ENCODE results near the gene COL15A1.

Gene COL15A1

DNA sequence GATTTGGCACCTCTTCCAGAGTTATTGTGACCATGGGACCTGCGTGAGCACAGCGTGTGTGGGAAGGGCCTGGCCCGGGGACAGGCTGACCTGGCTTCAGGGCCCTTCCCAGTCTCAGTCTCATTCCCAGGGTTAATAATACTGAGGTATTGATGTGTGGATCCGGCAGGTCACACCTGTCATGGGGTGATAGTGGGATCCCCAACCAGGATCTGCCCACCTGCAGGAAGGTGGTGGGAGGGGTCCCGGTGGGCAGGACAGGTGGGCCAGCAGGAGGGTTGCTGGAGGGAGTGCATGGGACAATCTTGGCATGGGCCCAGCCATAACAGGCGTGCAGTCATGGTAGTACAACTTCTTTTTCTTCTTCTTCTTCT is 55.4 kb downstream of the COL15A1 start:
- H3K4me3 ChIP-seq (ENCODE audit: low read depth, low read length) = no peak overlapping the region
- no peak for DNase-seq (ENCODE audit: low read depth)
- TF ChIP-seq CTCF (IDR thresholded peaks at IDR 0.05; ENCODE audit: insufficient read depth, low read depth, low read length, missing control alignments) = no peak

DNA sequence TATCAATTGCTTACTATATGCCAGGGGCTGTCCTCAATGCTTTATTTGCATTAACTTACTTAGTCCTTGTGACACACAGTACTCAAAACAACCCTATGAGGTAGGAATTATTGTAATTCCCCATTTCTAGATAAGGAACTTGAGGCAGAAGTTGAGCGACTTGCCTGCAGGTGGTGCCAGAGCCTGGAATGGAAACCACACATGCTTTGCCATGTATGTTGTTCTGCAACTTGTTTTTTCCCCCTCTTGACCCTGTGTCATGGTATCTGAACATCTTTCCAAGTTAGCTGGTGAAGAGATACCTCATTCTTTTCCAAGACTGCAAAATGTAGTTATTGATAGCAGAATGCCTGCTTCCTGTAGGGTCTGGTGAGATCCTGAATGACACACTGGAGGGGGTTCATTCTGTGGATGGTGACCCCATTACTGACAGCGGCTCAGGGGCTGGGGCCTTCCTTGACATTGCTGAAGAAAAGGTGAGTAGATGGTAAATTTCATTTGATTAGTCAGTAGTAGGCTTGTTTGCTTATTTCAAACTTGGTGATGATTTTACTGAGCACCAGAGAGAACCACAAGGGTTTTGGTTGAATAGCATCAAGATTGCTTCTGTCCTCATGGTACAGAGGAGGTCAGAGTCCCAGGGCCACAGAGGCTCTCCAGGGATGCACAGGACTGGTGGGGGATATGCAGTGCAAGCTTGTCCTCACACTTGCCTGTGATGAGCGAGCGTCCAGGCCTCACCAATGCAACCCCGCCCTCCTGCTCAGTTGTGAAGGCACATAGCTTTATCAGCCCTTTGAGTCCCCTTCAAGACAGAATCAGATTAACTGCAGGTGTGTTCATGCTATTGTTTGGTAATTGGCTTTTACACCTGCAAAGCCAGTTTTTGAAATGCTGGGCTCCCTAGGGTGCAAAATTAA is 57.0 kb downstream of the COL15A1 start:
- TF ChIP-seq CTCF (IDR thresholded peaks at IDR 0.05; ENCODE audit: insufficient read depth, low read depth, low read length, missing control alignments) = peak; percentile 73
- peak; percentile 70 for DNase-seq (ENCODE audit: low read depth)
- H3K4me3 ChIP-seq (ENCODE audit: low read depth, low read length) = no peak overlapping the region

- no peak for DNase-seq (ENCODE audit: low read depth)
Observed at GRCh38 chr9:99001892-99002291, 58.2 kb downstream of the COL15A1 start.

DNA sequence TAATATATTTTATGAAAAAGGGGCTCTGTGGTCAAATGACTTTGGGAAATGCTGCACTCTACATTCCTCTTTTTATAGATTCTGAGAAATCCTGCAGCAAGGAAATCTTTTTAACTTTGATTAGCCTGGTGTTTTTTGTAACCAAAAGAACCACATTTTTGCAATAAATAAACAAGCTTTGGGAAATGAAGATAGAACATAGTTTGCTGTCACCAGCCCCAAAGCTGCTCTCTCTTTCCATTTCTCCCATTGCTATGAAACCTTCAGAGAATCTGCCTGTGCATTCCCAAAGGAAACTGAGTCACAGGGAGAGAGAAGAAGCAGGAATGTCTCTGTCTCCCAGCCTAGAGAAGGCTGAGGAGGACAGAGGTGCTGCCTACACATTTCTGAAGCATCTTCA is 59.0 kb downstream of the COL15A1 start:
- DNase-seq (ENCODE audit: low read depth) = no peak
- H3K4me3 ChIP-seq (ENCODE audit: low read depth, low read length) = no peak overlapping the region
- no peak for TF ChIP-seq CTCF (IDR thresholded peaks at IDR 0.05; ENCODE audit: insufficient read depth, low read depth, low read length, missing control alignments)

More at GRCh38 chr9:99001892-99002291, 58.2 kb downstream of the COL15A1 start:
- TF ChIP-seq CTCF (IDR thresholded peaks at IDR 0.05; ENCODE audit: insufficient read depth, low read depth, low read length, missing control alignments) = no peak
- H3K4me3 ChIP-seq (ENCODE audit: low read depth, low read length) = no peak overlapping the region

- H3K4me3 ChIP-seq (ENCODE audit: low read depth, low read length) = no peak overlapping the region
- no peak for TF ChIP-seq CTCF (IDR thresholded peaks at IDR 0.05; ENCODE audit: insufficient read depth, low read depth, low read length, missing control alignments)
- DNase-seq (ENCODE audit: low read depth) = no peak
Observed at GRCh38 chr9:99003308-99003707, 59.6 kb downstream of the COL15A1 start.

DNA sequence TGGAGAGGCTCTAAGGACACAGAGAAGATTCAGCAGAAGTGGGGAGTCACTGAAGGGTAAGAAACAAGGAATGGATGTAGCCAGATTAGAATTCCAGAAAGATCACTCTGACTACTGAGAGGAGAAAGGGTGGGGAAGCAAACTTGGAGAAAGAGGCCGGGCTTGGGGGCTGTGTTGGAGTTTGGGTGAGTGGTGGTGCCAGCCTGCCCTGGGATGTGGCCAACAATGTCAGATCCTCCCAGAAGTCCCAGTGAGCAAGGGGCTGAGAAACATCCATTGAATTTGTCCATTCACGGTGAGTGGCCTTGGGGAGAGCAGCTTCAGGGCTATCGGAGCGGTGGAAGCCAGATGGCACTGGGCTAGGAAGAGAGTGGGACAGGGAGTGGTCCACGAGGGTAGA is 60.4 kb downstream of the COL15A1 start:
- no peak overlapping the region for H3K4me3 ChIP-seq (ENCODE audit: low read depth, low read length)
- TF ChIP-seq CTCF (IDR thresholded peaks at IDR 0.05; ENCODE audit: insufficient read depth, low read depth, low read length, missing control alignments) = no peak

More for the DNA sequence above, 60.4 kb downstream of the COL15A1 start:
- DNase-seq (ENCODE audit: low read depth) = no peak
